Esophagus muscularis mucosa (tissue), 4 donors: ENCODE measurements around the gene B3GAT2.

Experiments used
- EP300 ChIP-seq: sonication (generic); formaldehyde crosslinking; IDR thresholded peaks from one replicate; pipeline ENCODE4 v1.6.1; 2017; ENCODE audit warnings: antibody characterized with exemption
- POLR2AphosphoS5 ChIP-seq, 2 donors: sonication (generic); formaldehyde crosslinking; IDR thresholded peaks; one replicate each; pipeline ENCODE4 v1.6.1; 2017; ENCODE audit warnings: antibody characterized with exemption in 2 of 2
- TF ChIP-seq, protein P1 (sequence below), 3 experiments: fragments of 200-600 bp in 2 of 3; fragments of 450-650 bp in 1 of 3; sonication (generic) in 2 of 3; IDR thresholded peaks; one replicate each; pipeline ENCODE4 v1.5.1; 2017 to 2019; ENCODE audit warnings: antibody characterized with exemption in 3 of 3, mild to moderate bottlenecking in 2 of 3, moderate library complexity in 1 of 3

DNA sequence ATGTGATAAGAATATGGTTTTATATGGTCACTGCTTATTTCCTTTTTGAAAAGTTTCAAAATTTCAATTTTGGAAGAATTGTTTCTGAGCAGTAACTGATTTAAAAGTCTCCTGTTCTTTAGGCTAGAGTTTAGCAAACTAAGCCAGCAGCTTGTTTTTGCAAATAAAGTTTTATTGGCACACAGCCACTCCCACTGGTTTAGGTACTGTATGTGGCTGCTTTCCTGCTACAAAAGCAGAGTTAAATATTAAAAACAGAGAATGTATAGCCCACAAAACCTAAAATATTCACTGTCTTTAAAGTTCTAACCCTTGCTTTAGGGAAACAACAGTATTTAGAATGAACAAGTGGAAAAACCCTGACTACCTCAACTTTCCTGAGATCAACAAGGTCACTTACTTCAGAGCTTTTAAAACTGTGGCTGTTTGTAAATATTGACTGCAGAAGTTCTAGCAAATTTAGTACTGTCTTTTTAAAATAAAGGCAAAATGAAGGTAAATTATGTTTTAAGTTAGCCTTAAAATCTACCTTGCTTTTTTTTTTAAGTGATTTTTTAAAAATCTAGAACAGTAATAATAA is 104.1 kb downstream of the B3GAT2 start:
- TF ChIP-seq, protein P1, sequence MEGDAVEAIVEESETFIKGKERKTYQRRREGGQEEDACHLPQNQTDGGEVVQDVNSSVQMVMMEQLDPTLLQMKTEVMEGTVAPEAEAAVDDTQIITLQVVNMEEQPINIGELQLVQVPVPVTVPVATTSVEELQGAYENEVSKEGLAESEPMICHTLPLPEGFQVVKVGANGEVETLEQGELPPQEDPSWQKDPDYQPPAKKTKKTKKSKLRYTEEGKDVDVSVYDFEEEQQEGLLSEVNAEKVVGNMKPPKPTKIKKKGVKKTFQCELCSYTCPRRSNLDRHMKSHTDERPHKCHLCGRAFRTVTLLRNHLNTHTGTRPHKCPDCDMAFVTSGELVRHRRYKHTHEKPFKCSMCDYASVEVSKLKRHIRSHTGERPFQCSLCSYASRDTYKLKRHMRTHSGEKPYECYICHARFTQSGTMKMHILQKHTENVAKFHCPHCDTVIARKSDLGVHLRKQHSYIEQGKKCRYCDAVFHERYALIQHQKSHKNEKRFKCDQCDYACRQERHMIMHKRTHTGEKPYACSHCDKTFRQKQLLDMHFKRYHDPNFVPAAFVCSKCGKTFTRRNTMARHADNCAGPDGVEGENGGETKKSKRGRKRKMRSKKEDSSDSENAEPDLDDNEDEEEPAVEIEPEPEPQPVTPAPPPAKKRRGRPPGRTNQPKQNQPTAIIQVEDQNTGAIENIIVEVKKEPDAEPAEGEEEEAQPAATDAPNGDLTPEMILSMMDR (IDR thresholded peaks at IDR 0.05) = no peak
- TF ChIP-seq EP300 = no peak
- TF ChIP-seq POLR2AphosphoS5 (IDR thresholded peaks at IDR 0.05) = no peak
